ENCODE data around the gene UROC1. TPM values are rescaled to one million over a fixed set of nuclear protein-coding genes. Genes with fewer than 3 reads are reported as not detected.

Gene UROC1
- total and polyA plus RNA-seq, 2 of the 13 experiments (the other 11 are each of a cell fraction or from before 2014, with no cell fraction given), result 0.71 to 1.3 TPM

DNA sequence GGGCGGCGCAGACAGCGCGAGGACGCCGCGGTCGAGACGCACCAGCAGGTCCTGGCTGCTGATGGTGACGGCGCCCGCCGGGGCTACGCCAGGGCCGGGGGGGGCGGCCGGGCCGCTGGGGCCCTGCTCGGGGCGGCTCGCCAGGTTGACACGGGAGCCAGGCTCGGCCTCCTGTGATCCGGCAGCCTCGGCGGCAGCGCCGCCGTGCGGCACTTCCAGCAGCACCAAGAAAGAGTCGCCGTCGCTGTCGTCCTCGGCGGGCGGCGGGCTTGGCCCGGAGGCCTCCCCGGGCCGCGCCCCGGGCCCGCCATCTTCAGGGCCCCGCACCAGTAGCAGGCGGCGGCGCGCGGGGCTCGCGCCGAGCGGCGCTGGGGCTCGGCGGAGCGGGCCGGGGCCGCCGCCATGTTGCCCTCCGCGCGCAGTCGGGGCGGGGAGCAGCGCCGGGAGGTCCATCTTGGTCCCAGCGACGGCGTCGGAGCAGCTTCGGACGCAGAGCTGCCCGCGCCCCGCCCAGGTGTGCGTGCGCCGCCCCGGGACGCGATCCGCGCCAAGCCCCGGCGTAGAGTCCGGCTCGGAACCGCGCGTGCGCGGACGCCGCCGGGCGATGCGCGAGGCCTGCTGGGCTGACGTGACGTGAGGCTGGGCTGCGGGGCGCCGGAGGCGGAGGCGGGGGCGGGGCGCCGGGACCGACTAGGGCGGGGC, 42.0 kb downstream of the UROC1 start, which contains the start of gene ZXDC (continued):
- TF ChIP-seq REPIN1 (CRISPR knock-in tag; IDR thresholded peaks at IDR 0.05; ENCODE audit: borderline replicate concordance, low read depth), result no peak
- TF ChIP-seq, protein P1, sequence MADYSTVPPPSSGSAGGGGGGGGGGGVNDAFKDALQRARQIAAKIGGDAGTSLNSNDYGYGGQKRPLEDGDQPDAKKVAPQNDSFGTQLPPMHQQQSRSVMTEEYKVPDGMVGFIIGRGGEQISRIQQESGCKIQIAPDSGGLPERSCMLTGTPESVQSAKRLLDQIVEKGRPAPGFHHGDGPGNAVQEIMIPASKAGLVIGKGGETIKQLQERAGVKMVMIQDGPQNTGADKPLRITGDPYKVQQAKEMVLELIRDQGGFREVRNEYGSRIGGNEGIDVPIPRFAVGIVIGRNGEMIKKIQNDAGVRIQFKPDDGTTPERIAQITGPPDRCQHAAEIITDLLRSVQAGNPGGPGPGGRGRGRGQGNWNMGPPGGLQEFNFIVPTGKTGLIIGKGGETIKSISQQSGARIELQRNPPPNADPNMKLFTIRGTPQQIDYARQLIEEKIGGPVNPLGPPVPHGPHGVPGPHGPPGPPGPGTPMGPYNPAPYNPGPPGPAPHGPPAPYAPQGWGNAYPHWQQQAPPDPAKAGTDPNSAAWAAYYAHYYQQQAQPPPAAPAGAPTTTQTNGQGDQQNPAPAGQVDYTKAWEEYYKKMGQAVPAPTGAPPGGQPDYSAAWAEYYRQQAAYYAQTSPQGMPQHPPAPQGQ (CRISPR knock-in tag; IDR thresholded peaks at IDR 0.05; ENCODE audit: borderline replicate concordance), result no peak
- no peak for TF ChIP-seq ZBTB8A (CRISPR knock-in tag; IDR thresholded peaks at IDR 0.05; ENCODE audit: borderline replicate concordance, low read depth)
- peak; percentile 61 for TF ChIP-seq CTCF (CRISPR knock-in tag; IDR thresholded peaks at IDR 0.05)
- peak; percentile 60; the same call in 1 of the 2 replicates for TF ChIP-seq ZNF142 (CRISPR knock-in tag; IDR thresholded peaks at IDR 0.05)
- TF ChIP-seq THYN1 (CRISPR knock-in tag; IDR thresholded peaks at IDR 0.05; ENCODE audit: borderline replicate concordance, low read depth), result no peak
- no peak for TF ChIP-seq ZNF160 (CRISPR knock-in tag; IDR thresholded peaks at IDR 0.05)
- no peak for TF ChIP-seq ZNF207 (IDR thresholded peaks at IDR 0.05; ENCODE audit: borderline replicate concordance)
- TF ChIP-seq PRPF4 (IDR thresholded peaks at IDR 0.05; ENCODE audit: low read depth, low read length, poor library complexity, severe bottlenecking), result no peak
- peak; percentile 37; the same call in 1 of the 2 replicates for TF ChIP-seq DR1 (CRISPR knock-in tag; IDR thresholded peaks at IDR 0.05)
- TF ChIP-seq HNRNPH1 (optimal IDR thresholded peaks at IDR 0.05; ENCODE audit: low read depth, low read length), result no peak
- TF ChIP-seq SIX4 (CRISPR knock-in tag; IDR thresholded peaks at IDR 0.05), result no peak
- TF ChIP-seq GATA4 (IDR thresholded peaks at IDR 0.05; ENCODE audit: borderline replicate concordance, low read depth), result no peak
- TF ChIP-seq ZNF451 (CRISPR knock-in tag; IDR thresholded peaks at IDR 0.05), result 0 out of 2 replicates have a peak, but pooled peaks have one; percentile 52
- TF ChIP-seq MYC (CRISPR knock-in tag; IDR thresholded peaks at IDR 0.05; ENCODE audit: borderline replicate concordance), result 0 out of 2 replicates have a peak, but pooled peaks have one; percentile 33
- no peak for TF ChIP-seq ZNF562 (CRISPR knock-in tag; IDR thresholded peaks at IDR 0.05; ENCODE audit: borderline replicate concordance)
- TF ChIP-seq MTF2 (CRISPR knock-in tag; IDR thresholded peaks at IDR 0.05; ENCODE audit: borderline replicate concordance), result no peak
- TF ChIP-seq HDAC1 (CRISPR knock-in tag; IDR thresholded peaks at IDR 0.05), result no peak
- TF ChIP-seq ZNF724P (CRISPR knock-in tag; IDR thresholded peaks at IDR 0.05; ENCODE audit: borderline replicate concordance), result no peak
- TF ChIP-seq CAMTA2 (CRISPR knock-in tag; IDR thresholded peaks at IDR 0.05; ENCODE audit: borderline replicate concordance), result no peak
